DMS114 treated with DMSO at 0.1 percent for 48 hours (cell line): Measurements from ENCODE around the gene TRPM7.
"Not testable (repeated sequence)": the region's sequence is repeated elsewhere in the genome, so short reads cannot be mapped to it uniquely, and the experiment has no call there.

Source experiments
- DNase-seq: peaks from one replicate; lab custom pipeline; 2025; ENCODE audit not compliant: unreplicated experiment; lab: John Stamatoyannopoulos, UW

TRPM7 gene

DNA sequence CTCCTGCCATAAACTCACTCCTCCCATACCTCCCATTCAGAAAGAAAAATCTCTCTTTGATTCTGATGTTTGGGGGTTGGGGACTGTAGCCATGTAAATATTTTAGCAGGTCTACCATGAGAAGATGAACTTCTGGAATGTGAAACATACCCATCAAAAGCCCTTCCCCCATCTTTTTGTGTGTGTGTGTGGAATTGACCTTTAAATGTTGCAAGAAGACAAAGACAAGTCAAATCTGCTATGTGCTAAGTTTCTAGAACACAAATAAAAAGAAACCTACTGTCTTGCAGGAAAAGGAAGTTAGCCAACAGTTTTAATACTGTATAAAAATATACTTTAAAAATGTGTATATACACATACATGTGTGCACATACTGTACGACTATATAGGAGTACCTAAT is 110.4 kb downstream of the TRPM7 start:
- no peak for DNase-seq

DNA sequence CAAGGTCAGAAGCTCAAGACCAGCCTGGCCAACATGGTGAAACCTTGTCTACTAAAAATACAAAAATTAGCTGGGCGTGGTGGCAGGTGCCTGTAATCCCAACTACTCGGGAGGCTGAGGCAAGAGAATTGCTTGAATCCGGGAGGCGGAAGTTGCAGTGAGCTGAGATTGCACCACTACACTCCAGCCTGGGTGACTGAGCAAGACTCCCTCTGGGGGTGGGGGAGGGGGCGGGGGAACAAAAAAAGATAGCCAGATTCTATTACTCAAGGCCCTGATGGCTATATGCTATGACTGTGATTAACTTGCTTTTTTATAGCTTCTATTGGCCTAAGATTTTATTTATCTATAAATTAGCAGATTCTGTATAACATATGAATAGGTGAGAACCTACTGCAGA is 112.8 kb downstream of the TRPM7 start:
- DNase-seq, result not testable (repeated sequence)

DNA sequence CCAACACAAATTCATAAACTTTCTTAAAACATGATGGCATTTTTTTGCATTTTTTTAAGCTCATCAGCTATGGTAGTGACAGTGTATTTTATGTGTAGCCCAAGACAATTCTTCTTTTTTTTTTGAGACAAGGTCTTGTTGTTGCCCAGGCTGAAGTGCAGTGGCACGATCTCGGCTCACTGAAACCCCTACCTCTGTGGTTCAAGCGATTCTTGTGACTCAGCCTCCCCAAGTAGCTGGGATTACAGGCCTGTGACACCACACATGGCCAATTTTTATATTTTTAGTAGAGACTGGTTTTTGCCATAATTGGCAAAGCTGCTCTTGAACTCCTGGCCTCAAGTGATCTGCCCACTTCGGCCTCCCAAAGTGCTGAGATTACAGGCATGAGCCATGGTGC is 122.8 kb downstream of the TRPM7 start:
- no peak for DNase-seq

DNA sequence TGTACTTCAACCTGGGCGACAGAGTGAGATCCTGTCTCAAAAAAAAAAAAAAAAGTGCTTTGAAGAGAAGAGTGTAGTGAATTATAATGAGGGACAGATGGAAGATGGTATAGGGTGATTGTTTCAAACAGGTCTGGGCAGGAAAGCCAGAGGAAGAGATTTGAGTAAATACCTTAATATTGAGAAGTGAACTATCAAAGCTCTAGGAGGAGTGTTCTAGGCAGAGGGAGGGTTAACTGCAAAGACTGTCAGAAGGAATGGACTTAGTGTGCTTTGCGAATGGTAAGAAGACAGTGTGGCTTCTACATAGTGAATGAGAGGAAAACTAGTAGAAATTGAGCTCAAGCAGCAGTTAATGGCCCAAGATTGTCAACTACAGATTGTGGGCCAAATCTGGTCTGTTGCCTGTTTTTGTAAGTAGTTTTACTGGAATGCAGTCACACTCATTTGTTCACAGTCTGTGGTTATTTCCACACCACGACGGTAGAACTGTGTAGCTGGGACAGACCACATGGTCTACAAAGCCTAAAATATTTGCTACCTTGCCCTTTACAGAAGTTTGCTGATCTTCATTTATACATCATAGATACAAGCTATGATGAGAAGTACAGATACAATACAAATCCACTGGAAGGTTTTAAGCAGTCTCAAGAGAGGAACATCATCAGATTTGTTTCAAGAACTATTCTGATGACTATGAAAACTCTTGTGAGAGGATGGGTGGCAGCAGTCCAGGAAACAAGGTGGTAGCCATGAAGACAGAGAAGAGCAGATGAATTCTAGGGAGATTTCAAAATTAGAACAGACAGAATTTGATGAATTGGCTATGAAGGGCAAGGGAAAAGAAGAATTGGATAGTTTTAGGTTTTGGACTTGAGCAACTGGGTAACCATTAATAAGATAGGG is 123.6 kb downstream of the TRPM7 start:
- DNase-seq, result no peak

DNA sequence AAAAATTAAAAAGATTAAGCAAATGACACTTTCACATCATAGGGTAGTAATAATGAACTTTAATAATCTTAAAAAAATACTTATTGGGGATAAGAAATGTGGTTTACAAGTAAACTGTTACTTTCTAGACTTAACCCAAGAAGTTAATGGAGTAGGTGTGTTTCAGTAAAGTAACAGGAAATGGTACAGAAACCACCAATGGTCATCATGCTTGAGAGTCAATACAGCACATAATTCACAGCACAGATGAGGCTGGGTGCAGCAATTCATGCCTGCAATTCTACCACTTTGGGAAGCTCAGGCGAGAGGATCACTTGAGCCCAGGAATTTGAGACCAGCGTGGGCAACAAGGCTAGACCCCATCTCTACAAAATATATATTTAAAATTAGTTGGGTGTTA is 128.6 kb downstream of the TRPM7 start:
- no peak for DNase-seq

DNA sequence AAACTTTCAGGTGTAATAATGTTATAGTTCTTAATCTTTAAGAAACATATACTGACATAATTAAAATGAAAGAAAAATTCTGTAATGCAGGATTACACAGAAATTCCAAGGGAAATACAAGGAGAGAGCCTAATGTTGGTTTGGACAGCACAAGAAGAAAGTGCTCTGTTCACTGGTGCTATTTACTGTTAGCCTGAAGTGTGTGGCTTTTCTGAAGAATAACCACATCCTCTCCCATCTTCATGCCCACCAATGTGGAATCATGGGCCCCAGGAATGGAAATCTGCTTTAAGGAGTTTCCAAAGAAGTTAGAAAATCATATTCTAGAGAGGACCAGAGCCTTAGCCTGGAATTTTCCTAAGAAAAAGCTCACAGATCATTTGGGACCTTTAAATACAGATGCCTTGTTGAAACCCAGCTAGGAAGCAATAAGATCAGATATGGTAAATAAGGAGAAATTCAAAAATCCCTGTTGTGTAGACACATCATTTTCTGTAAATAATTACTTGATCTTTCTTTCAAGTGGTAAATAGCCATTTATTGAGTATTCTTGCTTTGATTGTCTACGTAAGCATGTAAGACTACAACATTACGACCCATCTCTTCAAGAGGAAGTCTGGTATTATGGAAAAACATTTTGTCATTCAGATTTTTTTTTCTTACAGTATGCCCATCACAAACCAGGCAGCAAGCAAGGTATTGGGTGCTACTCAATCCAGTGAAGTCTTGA is 129.8 kb downstream of the TRPM7 start:
- no peak for DNase-seq

DNA sequence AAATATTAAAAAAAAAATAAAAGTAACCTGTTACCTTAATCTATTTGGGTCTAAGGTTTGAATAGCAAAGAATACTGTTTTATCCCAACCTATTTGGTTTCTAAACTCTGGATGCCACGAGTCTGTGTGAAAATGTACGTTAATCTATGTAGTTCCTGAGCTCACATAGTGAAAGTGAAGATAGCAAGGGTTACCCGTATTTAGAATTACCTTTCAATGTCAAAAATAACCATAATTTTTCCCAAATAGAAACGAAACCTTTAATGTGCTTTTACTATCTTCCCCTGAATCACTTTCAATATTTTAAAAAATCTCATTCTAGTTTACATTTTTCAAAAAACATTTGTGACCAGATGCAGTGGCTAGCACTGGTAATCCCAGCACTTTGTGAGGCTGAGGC is 134.4 kb downstream of the TRPM7 start:
- no peak for DNase-seq

DNA sequence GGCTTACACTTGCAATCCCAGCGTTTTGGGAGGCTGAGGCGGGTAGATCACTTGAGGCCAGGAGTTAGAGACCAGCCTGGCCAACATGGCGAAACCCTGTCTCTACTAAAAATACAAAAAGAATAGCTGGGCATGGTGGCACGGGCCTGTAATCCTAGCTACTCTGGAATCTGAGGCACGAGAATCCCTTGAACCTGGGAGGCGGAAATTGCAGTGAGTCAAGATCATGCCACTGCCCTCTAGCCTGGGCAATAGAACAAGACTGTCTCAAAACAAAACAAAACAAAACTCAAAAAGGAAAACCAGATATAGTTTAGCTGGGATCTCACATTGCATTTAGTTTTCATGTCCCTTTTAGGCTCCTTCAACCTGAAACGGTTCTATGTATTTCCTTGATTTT is 137.3 kb downstream of the TRPM7 start:
- no peak for DNase-seq

DNA sequence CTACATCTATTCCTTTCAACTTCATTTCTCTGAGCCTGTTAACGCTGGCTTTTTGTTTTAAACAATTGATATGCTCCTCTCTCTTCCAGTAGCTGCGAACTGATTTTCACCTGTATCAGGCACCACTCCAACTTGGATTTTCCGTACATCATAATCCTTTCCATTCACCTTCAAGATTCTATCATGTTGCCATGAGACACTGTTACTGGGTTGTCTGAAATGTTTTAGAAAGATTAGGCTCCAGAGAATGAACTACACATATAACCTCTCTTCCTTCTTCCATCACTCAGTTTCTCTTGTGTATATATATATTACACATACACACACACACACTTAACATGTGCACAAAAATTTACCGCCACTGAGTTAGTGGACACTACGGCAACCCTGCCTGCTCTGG is 140.0 kb downstream of the TRPM7 start, which contains the start of gene USP50:
TSS of gene USP50 (minus strand) at position 101 of the 400 bp plus-strand sequence. CDS start 141 bp downstream, outside the sequence.
- DNase-seq, result no peak

DNA sequence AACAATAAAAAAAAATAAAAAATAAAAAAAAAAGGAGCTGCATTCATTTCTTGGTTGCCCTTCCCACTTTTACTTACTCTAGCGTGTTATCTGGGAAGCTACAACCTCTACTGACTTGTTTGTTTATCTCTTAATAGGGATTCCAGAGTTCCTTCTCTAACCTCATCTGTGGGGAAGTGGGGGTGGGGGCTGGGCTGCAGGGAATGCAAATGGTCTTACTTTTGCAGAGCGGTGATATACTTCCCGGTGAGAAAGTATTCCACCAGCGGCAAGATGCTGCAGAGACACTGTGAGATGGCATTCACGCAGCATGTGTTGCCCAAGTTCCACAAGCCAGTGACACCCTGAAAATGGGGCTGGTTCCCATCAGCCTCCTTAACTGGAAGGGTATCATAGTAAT is 142.2 kb downstream of the TRPM7 start:
- DNase-seq, result no peak

DNA sequence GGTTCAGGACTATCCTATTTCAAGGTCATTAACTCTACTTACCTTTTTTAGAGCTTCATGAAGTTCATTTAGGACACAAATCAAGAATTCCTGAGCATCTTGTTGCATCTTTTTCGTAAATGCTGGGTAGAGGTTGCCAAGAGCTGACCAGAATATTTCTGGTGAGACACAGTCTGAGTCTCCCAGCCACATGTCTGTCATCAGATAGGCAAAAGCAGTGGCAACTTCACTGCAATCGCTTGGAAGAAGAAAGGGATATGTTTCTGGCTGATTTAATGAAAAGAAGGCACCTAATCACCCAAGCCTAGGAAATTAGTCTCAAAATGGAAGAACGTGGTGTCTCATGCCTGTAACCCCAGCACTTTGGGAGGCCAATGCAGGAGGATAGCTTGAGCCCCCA is 143.0 kb downstream of the TRPM7 start:
- DNase-seq, result no peak

DNA sequence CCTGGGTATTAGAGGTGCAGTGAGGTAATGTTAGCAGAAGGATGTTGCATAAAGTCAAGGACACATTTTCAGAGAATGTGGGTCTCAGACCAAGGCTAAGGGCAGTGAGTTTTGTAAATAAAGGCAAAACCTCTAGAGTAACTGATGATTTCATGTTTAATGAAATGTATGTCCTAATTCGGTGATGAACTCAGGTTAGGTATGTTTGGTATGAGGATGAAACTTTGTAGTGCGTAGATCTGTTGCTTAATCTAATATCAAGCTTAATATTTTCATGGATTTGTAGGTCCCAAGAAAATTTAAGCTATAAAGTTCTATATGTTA is 143.7 kb downstream of the TRPM7 start:
- no peak for DNase-seq

DNA sequence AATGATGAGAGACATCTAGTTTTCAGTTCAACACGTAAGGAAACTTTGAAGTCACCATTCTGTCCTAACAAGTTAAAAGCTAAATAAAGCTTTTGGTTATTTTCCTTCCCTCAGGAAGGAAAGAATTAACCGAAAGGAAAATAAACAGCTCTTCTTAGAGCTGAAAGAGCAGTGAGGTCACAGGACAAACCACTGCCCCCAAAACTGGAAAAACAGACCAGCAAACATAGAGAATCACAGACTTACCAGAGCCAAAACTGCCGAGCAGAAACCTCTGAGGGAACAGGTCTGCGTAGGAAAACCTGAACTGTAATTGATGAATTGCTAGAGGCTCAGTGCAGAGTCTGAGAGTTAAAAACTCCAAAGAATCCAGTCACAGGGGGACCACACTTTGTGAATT is 154.8 kb downstream of the TRPM7 start:
- no peak for DNase-seq

DNA sequence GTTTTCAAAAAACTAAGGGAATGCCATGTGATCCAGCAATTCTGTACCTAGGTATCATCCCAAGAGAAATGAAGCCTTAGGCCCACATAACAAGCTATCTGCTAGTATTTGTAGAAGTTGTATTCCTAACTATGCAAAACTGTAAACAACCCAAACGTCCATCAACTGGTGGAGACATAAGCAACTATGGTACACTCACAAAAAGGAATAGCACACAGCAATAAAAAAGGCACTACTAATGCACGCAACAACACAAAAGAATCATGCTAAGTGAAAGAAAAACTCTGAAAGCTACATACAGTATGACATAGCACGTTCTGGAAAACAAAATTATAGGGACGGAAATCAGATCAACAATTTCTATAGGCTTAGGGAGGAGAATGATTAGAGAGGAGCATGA is 155.4 kb downstream of the TRPM7 start:
- DNase-seq, result no peak

DNA sequence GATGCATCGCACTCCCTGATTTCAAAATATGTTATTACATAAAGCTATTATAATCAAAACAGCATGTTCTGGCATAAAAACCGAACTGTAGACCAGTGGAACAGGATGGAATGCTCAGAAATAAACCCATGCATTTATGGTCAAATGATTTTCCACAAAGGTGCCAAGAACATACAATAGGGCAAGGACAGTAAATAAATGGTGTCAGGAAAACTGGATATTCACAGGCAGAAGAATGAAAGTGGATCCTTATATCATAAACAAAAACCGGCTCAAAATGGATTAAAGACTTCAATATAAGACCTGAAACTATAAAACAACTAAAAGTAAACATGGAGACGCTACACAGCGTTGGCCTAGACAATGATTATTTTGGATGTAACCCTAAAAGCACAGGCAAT is 162.7 kb downstream of the TRPM7 start:
- DNase-seq, result no peak

DNA sequence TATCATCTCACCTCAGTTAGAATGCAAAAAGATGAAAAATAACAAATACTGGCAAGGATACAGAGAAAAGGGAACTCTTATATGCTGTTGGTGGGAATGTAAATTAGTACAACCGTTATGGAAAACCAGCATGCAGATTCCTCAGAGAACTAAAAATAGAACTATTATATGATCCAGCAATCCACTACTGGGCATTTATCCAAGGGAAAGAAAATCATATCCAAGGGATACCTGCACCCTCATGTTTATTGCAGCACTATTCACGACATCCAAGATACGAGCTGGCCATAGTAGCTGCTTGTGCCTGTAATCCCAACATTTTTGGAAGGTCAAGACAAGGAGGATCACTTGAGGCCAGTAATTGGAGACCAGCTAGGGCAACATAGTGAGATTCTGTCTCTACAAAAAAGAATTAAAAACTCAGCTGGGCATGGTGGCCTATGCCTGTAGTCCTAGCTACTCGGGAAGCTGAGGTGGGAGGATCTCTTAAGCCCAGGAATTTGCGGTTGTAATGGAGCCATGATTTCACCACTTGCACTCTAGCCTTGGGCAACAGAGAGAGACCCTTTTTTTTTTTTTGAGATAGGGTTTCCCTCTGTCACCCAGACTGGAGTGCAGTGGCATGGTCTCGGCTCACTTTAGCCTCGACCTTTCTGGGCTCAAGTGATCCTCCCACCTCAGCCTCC is 166.7 kb downstream of the TRPM7 start:
- DNase-seq, result no peak

DNA sequence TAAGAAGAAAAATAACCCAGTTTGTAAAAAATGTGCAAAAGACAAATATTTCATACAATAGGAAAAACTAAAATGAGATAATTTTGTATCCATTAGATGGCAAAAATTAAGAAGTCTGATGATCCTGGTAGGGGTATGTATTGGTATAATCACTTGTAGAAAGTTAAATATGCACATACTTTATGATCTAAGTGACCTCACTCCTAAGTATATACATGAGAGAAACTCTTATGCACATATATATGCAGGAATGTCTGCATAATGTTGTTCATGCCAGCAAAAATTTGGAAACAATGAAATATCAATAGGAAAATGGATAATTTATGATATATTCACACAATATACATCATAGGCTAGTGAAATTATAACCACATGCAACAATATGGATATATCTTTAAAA is 173.6 kb downstream of the TRPM7 start:
- DNase-seq, result no peak
